Raji (cell line): Measurements from ENCODE around the gene PNPLA1.

Source experiments
- POLR2A ChIP-seq: IDR thresholded peaks from 2 replicates; pipeline ENCODE4 v1.6.1; 2011; ENCODE audit warnings: low read depth, low read length, control low read depth; ENCODE audit not compliant: insufficient read depth

Gene PNPLA1, protein sequence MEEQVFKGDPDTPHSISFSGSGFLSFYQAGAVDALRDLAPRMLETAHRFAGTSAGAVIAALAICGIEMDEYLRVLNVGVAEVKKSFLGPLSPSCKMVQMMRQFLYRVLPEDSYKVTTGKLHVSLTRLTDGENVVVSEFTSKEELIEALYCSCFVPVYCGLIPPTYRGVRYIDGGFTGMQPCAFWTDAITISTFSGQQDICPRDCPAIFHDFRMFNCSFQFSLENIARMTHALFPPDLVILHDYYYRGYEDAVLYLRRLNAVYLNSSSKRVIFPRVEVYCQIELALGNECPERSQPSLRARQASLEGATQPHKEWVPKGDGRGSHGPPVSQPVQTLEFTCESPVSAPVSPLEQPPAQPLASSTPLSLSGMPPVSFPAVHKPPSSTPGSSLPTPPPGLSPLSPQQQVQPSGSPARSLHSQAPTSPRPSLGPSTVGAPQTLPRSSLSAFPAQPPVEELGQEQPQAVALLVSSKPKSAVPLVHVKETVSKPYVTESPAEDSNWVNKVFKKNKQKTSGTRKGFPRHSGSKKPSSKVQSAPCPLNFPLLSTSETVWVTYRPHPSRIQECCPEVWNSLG

GRCh38 chr6:36269834-36270705 lies at the start of gene PNPLA1:
PNPLA1 (plus strand) TSS chr6:36270060; CDS start chr6:36270460, 400 bp downstream.
- no peak for TF ChIP-seq POLR2A

DNA sequence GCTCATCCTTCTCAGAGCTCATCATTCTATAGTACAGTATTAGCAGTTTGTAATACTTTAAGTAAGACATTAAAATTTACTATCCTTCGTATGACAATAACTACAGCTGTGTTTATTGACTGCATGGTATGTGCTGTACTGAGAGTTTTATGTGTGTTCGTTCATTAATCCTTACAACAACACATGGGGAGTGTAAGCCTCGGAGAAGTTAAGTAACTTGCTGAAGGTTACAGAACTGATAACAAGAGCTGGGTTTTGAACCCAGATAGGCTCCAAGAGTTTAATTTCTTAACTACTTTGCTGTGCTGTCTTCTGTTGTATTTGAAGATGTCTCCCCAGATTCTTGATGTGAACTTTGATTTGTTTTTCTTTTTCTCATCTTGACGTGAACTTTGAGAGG lies 49.6 kb upstream of the PNPLA1 start:
- no peak for TF ChIP-seq POLR2A

DNA sequence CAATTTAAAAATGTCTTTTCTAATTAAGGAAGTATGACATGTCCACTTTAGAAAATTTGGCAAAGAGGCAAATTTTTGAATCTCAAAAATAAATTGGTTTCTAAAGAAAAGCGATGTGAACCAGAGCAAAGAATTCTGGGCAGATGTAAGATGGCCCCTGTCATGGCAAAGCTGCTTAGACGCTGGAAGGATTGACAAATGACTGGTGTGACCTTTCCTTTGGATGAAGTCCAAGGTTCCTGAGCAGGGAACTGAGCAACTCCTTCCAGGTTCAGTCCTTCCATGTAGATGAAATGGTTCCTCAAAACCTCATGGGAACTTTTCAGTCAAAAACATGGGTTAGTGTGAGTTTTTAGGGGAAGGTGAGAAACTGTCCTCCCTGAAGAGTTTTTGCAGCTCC lies 48.2 kb upstream of the PNPLA1 start:
- TF ChIP-seq POLR2A: no peak

- no peak for TF ChIP-seq POLR2A
Measured at GRCh38 chr6:36222924-36223323, 46.9 kb upstream of the PNPLA1 start.

- TF ChIP-seq POLR2A: no peak
Measured at GRCh38 chr6:36223706-36224105, 46.2 kb upstream of the PNPLA1 start.

DNA sequence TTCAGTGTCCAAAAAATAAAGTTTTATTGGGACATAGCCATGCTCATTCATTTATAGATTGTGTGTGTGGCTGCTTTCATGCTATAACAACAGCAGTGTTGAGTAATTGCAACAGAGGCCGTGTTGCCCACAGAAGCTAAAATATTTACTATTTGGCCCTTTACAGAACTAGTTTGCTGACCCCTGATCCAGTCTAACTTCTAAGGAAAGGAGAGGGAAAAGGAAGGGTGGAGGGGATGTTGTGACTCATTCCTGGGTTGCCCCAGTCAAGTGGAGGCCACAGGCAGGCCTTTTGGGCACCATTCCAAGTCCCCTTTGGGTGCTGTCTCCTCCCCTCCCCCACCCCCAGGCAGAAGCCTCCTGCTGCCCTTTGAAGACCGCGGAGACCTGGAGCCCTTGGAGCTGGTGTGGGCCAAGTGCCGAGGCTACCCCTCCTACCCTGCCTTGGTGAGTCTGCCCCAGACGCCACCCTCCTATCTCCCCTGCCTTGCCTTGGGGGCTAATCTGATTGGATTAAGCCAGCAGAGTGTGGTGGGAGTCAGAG lies 44.9 kb upstream of the PNPLA1 start:
- no peak for TF ChIP-seq POLR2A

DNA sequence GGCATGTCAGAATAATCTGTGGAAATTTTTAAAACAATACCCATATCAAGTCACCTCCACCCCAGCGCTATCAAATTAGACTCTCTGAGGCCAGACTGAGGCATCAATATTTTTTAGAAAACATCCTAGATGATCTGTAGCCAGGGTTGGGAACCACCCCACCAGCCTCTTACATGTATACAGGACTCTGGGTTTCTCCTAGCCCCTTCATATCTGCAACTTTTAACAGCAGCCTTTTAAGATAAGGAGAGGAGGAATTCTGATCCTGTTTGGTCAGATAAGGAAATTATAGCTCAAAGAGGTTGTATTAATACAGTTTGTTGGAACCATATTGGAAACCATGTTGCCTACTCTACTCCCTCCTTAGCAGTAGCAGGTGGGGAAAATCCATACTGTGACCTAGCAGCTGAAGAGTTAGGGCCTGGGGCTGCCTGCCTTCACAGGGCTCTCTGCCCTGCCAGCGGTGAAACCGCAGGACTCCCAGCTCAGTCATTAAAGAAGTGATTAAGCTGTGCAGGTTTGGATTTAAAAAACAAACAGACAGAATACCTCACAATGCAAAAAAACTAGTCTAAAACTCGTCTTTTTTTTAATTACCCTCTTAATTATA lies 43.3 kb upstream of the PNPLA1 start:
- TF ChIP-seq POLR2A: no peak

- no peak for TF ChIP-seq POLR2A
Measured at GRCh38 chr6:36227379-36228228, 42.3 kb upstream of the PNPLA1 start.

- no peak for TF ChIP-seq POLR2A
Measured at GRCh38 chr6:36229223-36229622, 40.6 kb upstream of the PNPLA1 start.

- TF ChIP-seq POLR2A: no peak
Measured at GRCh38 chr6:36230371-36230770, 39.5 kb upstream of the PNPLA1 start.

DNA sequence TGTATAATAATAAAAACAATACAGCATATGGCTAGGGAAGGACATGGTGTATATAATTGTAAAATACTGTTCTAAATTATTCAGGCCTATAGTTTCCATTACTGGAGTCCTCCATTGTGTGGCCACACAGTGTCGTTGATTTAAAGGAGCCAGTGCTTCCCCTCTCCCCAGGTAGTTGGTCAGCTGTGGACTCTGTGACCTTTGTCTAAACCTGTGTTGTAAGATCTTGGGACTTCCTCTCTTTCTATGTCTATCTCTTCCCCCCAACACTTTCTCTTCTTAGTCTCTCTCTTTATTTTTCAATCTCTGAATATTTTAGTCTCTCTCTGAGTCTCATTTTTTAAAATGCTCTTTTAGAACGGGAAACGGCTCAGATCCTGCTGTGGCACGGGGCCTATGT lies 37.7 kb upstream of the PNPLA1 start:
- TF ChIP-seq POLR2A: no peak

GRCh38 chr6:36235309-36235708 lies 34.6 kb upstream of the PNPLA1 start:
- no peak for TF ChIP-seq POLR2A

- no peak for TF ChIP-seq POLR2A
Measured at GRCh38 chr6:36235862-36236261, 34.0 kb upstream of the PNPLA1 start.

- no peak for TF ChIP-seq POLR2A
Measured at GRCh38 chr6:36239774-36240173, 30.1 kb upstream of the PNPLA1 start.
